NCI-H2171 treated with DMSO at 0.1 percent for 48 hours (cell line): Measurements from ENCODE around the gene NCKAP5.

ENCODE experiments used
- DNase-seq: peaks from one replicate; lab custom pipeline; 2025; lab: John Stamatoyannopoulos, UW

The NCKAP5 gene

GRCh38 chr2:132798341-132798740 lies 769.9 kb downstream of the NCKAP5 start:
- DNase-seq = no peak

- DNase-seq = no peak
These were observed 770.7 kb downstream of the NCKAP5 start for GRCh38 chr2:132797556-132797955.

GRCh38 chr2:132797071-132797470 lies 771.2 kb downstream of the NCKAP5 start:
- no peak for DNase-seq

- no peak for DNase-seq
These were observed 773.0 kb downstream of the NCKAP5 start for GRCh38 chr2:132795220-132795619.

GRCh38 chr2:132793532-132793931 lies 774.7 kb downstream of the NCKAP5 start:
- no peak for DNase-seq

GRCh38 chr2:132790207-132790785 lies 778.0 kb downstream of the NCKAP5 start:
- DNase-seq = no peak

GRCh38 chr2:132789066-132789465 lies 779.2 kb downstream of the NCKAP5 start:
- no peak for DNase-seq

GRCh38 chr2:132788310-132788838 lies 779.9 kb downstream of the NCKAP5 start:
- DNase-seq = no peak

- no peak for DNase-seq
These were observed 784.4 kb downstream of the NCKAP5 start for GRCh38 chr2:132783883-132784282.

GRCh38 chr2:132782176-132782783 lies 786.0 kb downstream of the NCKAP5 start:
- no peak for DNase-seq

GRCh38 chr2:132780651-132781050 lies 787.6 kb downstream of the NCKAP5 start:
- DNase-seq = no peak

GRCh38 chr2:132779206-132779721 lies 789.0 kb downstream of the NCKAP5 start:
- no peak for DNase-seq

GRCh38 chr2:132776287-132776686 lies 792.0 kb downstream of the NCKAP5 start:
- no peak for DNase-seq

- DNase-seq = no peak
These were observed 794.1 kb downstream of the NCKAP5 start for GRCh38 chr2:132774189-132774588.

GRCh38 chr2:132773331-132773730 lies 794.9 kb downstream of the NCKAP5 start:
- no peak for DNase-seq

- DNase-seq = no peak
These were observed 795.9 kb downstream of the NCKAP5 start for GRCh38 chr2:132772340-132772739.

GRCh38 chr2:132766573-132766972 lies 801.7 kb downstream of the NCKAP5 start:
- DNase-seq = no peak

GRCh38 chr2:132761437-132761836 lies 806.8 kb downstream of the NCKAP5 start:
- no peak for DNase-seq

- no peak for DNase-seq
These were observed 807.3 kb downstream of the NCKAP5 start for GRCh38 chr2:132760971-132761370.

- DNase-seq = no peak
These were observed 807.9 kb downstream of the NCKAP5 start for GRCh38 chr2:132760405-132760804.

GRCh38 chr2:132758995-132759394 lies 809.3 kb downstream of the NCKAP5 start:
- no peak for DNase-seq

GRCh38 chr2:132757676-132758075 lies 810.6 kb downstream of the NCKAP5 start:
- DNase-seq = no peak

GRCh38 chr2:132757002-132757589 lies 811.2 kb downstream of the NCKAP5 start:
- DNase-seq = no peak
